ENCODE data around the gene TEX52.
A peak's percentile ranks its signal among the peaks of the same experiment; 100 is the strongest.

TEX52 gene

GRCh38 chr12:2826721-2827515, 29.9 kb downstream of the TEX52 start:
- no peak for DNase-seq

- no peak for DNase-seq
Measured at GRCh38 chr12:2826036-2826435, 30.8 kb downstream of the TEX52 start.

GRCh38 chr12:2825132-2825531, 31.7 kb downstream of the TEX52 start:
- DNase-seq, result no peak

GRCh38 chr12:2824541-2824940, 32.3 kb downstream of the TEX52 start:
- DNase-seq, result no peak

- no peak for DNase-seq
Measured at GRCh38 chr12:2823483-2823882, 33.4 kb downstream of the TEX52 start.

- no peak for DNase-seq
Measured at GRCh38 chr12:2820432-2820831, 36.4 kb downstream of the TEX52 start.

GRCh38 chr12:2819810-2820209, 37.0 kb downstream of the TEX52 start:
- no peak for DNase-seq

GRCh38 chr12:2813214-2814185, 43.3 kb downstream of the TEX52 start:
- DNase-seq, result peak; percentile 54

- DNase-seq, result peak; percentile 99
Measured at GRCh38 chr12:2812290-2813213, 44.3 kb downstream of the TEX52 start, which contains the start of gene ITFG2. ITFG2 (plus strand) TSS chr12:2812668; CDS start chr12:2812761, 93 bp downstream.

GRCh38 chr12:2811801-2812200, 45.0 kb downstream of the TEX52 start:
- DNase-seq, result no peak

GRCh38 chr12:2806700-2807099, 50.1 kb downstream of the TEX52 start:
- no peak for DNase-seq

- DNase-seq, result no peak
Measured at GRCh38 chr12:2805143-2805520, 51.7 kb downstream of the TEX52 start.

- DNase-seq, result peak; percentile 65
Measured at GRCh38 chr12:2804393-2805142, 52.3 kb downstream of the TEX52 start.

GRCh38 chr12:2803635-2804392, 53.0 kb downstream of the TEX52 start:
- DNase-seq, result no peak

- no peak for DNase-seq
Measured at GRCh38 chr12:2801044-2801783, 55.6 kb downstream of the TEX52 start.

- DNase-seq, result no peak
Measured at GRCh38 chr12:2800046-2800570, 56.7 kb downstream of the TEX52 start.
